K562 (cell line): ENCODE results near the gene RNASEH2A. TPM values are rescaled to one million over a fixed set of nuclear protein-coding genes. Genes with fewer than 3 reads are reported as not detected.

Source experiments
- CBFB ChIP-seq: sonication (generic); formaldehyde crosslinking; IDR thresholded peaks from 2 replicates; pipeline ENCODE4 v1.4.0; 2020; ENCODE audit warnings: mild to moderate bottlenecking, missing genetic modification reagents
- CREB1 ChIP-seq, 2 experiments: sonication (generic) in 1 of 2; formaldehyde crosslinking in 1 of 2; IDR thresholded peaks; 2 replicates each; pipeline versions ENCODE4 v1.6.1 to v1.8.0; 2012 to 2022; ENCODE audit warnings: inconsistent platforms in 1 of 2, mild to moderate bottlenecking in 1 of 2, missing genetic modification reagents in 1 of 2, moderate library complexity in 1 of 2
- DIDO1 ChIP-seq: fragments of 450-650 bp; IDR thresholded peaks from 2 replicates; pipeline ENCODE4 v1.6.1; 2016; ENCODE audit warnings: low read depth, missing biosample characterization, missing genetic modification characterization
- GTF2A2 ChIP-seq: IDR thresholded peaks from 2 replicates; pipeline ENCODE4 v1.6.1; 2016; ENCODE audit warnings: mild to moderate bottlenecking, missing genetic modification characterization, missing compliant biosample characterization
- JUND ChIP-seq, 2 experiments: IDR thresholded peaks; 2 replicates in 1 of 2; 3 replicates in 1 of 2; pipeline ENCODE4 v1.6.1; 2011; ENCODE audit warnings: borderline replicate concordance in 2 of 2, low read depth in 2 of 2, low read length in 2 of 2, improper control_type of control experiment in 1 of 2, missing biosample characterization in 1 of 2, missing genetic modification characterization in 1 of 2, missing genetic modification reagents in 1 of 2
- MCM7 ChIP-seq, 2 experiments: fragments of 450-650 bp; IDR thresholded peaks; 2 replicates each; pipeline ENCODE4 v1.6.1; 2016 to 2018
- NFRKB ChIP-seq: fragments of 450-650 bp; IDR thresholded peaks from 2 replicates; pipeline ENCODE4 v1.6.1; 2016; ENCODE audit warnings: low read depth
- PTBP1 ChIP-seq: fragments of 200-400 bp; formaldehyde crosslinking; IDR thresholded peaks from 2 replicates; pipeline ENCODE4 v1.6.1; 2017; ENCODE audit warnings: low read depth, low read length
- SAFB2 ChIP-seq: fragments of 200-400 bp; formaldehyde crosslinking; IDR thresholded peaks from 2 replicates; pipeline ENCODE4 v1.6.1; 2018; ENCODE audit warnings: borderline replicate concordance, low read length, low read depth, moderate library complexity; ENCODE audit not compliant: severe bottlenecking
- SLC30A9 ChIP-seq: fragments of 250-450 bp; sonication (Bioruptor Pico); IDR thresholded peaks from 2 replicates; pipeline ENCODE4 v1.8.0; 2022; ENCODE audit warnings: mild to moderate bottlenecking, moderate library complexity
- TOE1 ChIP-seq, 2 experiments: fragments of 450-650 bp in 1 of 2; sonication (generic) in 1 of 2; formaldehyde crosslinking in 1 of 2; IDR thresholded peaks; 2 replicates each; pipeline versions ENCODE4 v1.7.1 to v1.8.0; 2016 to 2022; ENCODE audit warnings: borderline replicate concordance in 2 of 2, mild to moderate bottlenecking in 2 of 2, antibody characterized with exemption in 1 of 2, inconsistent platforms in 1 of 2, low read depth in 1 of 2, missing genetic modification reagents in 1 of 2, moderate library complexity in 1 of 2
- ZNF12 ChIP-seq: sonication (generic); formaldehyde crosslinking; IDR thresholded peaks from 2 replicates; pipeline ENCODE4 v1.4.0; 2020; ENCODE audit warnings: mild to moderate bottlenecking, missing genetic modification reagents
- ZNF197 ChIP-seq: fragments of 200-800 bp; sonication (Bioruptor generic); IDR thresholded peaks from 2 replicates; pipeline ENCODE4 v1.6.1; 2016; ENCODE audit warnings: low read depth, missing genetic modification characterization, missing compliant biosample characterization
- ZNF717 ChIP-seq: fragments of 250-450 bp; sonication (Bioruptor Pico); IDR thresholded peaks from 2 replicates; pipeline ENCODE4 v1.5.0; 2021
- ZNF75A ChIP-seq: fragments of 450-650 bp; formaldehyde crosslinking; IDR thresholded peaks from 2 replicates; pipeline ENCODE4 v1.4.0; 2020; ENCODE audit warnings: mild to moderate bottlenecking
- polyA plus RNA-seq, 8 experiments: library from polyadenylated mRNA; depleted of rRNA in 4 of 8; stranded (reverse) in 5 of 8; unstranded in 3 of 8; fragments of >200 nt; fragmentation: Nextera tagmentation in 2 of 8; fragmentation: Illumina TruSeq in 1 of 8; extraction: Ambion mirVana in 2 of 8; extraction: Trizol in 1 of 8; gene quantifications; 2 replicates each; pipeline versions ENCODE4 v1.2.1 to v1.2.3, GENCODE V29; 2011 to 2014; ENCODE audit warnings: inconsistent platforms in 1 of 8, missing spikeins in 1 of 8
- total RNA-seq, 7 experiments: library from RNA; depleted of rRNA in 6 of 7; stranded (reverse); fragments of >200 nt in 6 of 7; fragmentation: Illumina TruSeq in 2 of 7; extraction: Trizol in 2 of 7; gene quantifications; 2 replicates each; pipeline versions ENCODE4 v1.2.1 to v1.2.3, GENCODE V29; 2011 to 2021; ENCODE audit warnings: low replicate concordance in 1 of 7
- TF ChIP-seq, protein P1 (sequence below): fragments of 450-650 bp; IDR thresholded peaks from 2 replicates; pipeline ENCODE4 v1.6.1; 2016; ENCODE audit warnings: missing biosample characterization, missing genetic modification characterization
- TF ChIP-seq, protein P2 (sequence below): fragments of 250-450 bp; sonication (Bioruptor Pico); IDR thresholded peaks from 2 replicates; pipeline ENCODE4 v1.8.0; 2021; ENCODE audit warnings: mild to moderate bottlenecking, moderate library complexity
- TF ChIP-seq, protein P3 (sequence below): fragments of 450-650 bp; IDR thresholded peaks from 2 replicates; pipeline ENCODE4 v1.6.1; 2016; ENCODE audit warnings: mild to moderate bottlenecking
- TF ChIP-seq, protein P4 (sequence below): sonication (generic); formaldehyde crosslinking; IDR thresholded peaks from 2 replicates; pipeline ENCODE4 v1.9.0; 2022; ENCODE audit warnings: mild to moderate bottlenecking, missing genetic modification reagents

Gene RNASEH2A
- total and polyA plus RNA-seq, 9 of the 15 experiments (the other 6 are each of a cell fraction or from before 2014, with no cell fraction given): 22.3 to 78.0 (median 61.7) TPM

DNA sequence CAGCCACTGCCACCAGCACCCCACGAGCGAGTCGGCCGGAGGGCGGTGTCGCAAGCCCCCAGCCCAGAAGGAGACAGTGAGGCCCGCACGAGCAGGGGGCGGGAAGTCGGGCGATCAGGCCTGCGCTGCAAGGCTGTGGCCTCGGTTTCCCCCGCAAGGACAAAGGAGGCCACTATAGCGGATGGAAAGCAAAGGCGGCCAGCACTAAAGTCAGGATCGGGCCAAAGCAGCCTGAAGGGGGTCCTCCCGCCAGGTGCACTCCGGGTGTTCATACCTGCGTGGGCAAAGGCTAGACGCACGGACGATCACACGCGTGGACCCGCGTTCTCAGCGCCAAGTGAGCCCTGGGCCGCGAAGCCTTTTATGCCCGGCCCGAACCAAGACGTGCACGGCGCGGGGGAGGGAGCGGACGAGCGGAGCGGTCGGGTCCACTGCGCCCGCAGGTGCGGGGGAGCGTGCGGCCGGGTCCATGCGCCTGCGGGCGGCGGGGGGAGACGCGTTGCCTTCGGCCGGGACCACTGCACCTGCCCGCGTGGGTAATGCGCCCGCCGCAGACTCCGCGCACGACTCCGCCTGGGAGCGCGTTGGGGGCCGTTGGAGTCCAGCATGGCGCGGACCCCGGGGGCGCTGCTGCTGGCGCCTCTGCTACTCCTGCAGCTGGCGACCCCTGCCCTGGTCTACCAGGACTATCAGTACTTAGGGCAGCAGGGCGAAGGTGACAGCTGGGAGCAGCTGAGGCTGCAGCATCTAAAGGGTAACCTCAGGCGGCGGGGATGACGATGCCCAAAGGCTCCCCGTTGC, 4.7 kb upstream of the RNASEH2A start, which contains the start of the genes PRDX2 and THSD8 (continued):
- TF ChIP-seq, protein P1, sequence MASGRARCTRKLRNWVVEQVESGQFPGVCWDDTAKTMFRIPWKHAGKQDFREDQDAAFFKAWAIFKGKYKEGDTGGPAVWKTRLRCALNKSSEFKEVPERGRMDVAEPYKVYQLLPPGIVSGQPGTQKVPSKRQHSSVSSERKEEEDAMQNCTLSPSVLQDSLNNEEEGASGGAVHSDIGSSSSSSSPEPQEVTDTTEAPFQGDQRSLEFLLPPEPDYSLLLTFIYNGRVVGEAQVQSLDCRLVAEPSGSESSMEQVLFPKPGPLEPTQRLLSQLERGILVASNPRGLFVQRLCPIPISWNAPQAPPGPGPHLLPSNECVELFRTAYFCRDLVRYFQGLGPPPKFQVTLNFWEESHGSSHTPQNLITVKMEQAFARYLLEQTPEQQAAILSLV (tag): no peak
- TF ChIP-seq NFRKB (no peak; the same call in 1 of the 2 replicates), SAFB2 (no peak), ZNF717 (CRISPR knock-in tag) (no peak), SLC30A9 (CRISPR knock-in tag) (no peak), ZNF197 (CRISPR knock-in tag) (no peak), CREB1 (IDR thresholded peaks at IDR 0.05) (peak; percentile 66), CREB1 (CRISPR knock-in tag; IDR thresholded peaks at IDR 0.05) (peak; percentile 88), DIDO1 (tag) (no peak), MCM7 (IDR thresholded peaks at IDR 0.05) (no peak), PTBP1 (no peak), CBFB (CRISPR knock-in tag) (peak; percentile 42), ZNF12 (CRISPR knock-in tag) (no peak; the same call in 1 of the 2 replicates), ZNF75A (no peak), GTF2A2 (tag) (peak; percentile 79), JUND (IDR thresholded peaks at IDR 0.05; ENCODE audit: borderline replicate concordance, low read depth, low read length) (peak; percentile 99), JUND (tag; IDR thresholded peaks at IDR 0.05; ENCODE audit: borderline replicate concordance, low read depth, low read length) (no peak), TOE1 (IDR thresholded peaks at IDR 0.05; ENCODE audit: borderline replicate concordance) (peak; percentile 90), TOE1 (CRISPR knock-in tag; IDR thresholded peaks at IDR 0.05; ENCODE audit: borderline replicate concordance, low read depth) (no peak; the same call in 1 of the 2 replicates)
- TF ChIP-seq, protein P2, sequence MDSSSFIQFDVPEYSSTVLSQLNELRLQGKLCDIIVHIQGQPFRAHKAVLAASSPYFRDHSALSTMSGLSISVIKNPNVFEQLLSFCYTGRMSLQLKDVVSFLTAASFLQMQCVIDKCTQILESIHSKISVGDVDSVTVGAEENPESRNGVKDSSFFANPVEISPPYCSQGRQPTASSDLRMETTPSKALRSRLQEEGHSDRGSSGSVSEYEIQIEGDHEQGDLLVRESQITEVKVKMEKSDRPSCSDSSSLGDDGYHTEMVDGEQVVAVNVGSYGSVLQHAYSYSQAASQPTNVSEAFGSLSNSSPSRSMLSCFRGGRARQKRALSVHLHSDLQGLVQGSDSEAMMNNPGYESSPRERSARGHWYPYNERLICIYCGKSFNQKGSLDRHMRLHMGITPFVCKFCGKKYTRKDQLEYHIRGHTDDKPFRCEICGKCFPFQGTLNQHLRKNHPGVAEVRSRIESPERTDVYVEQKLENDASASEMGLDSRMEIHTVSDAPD: no peak
- TF ChIP-seq, protein P3, sequence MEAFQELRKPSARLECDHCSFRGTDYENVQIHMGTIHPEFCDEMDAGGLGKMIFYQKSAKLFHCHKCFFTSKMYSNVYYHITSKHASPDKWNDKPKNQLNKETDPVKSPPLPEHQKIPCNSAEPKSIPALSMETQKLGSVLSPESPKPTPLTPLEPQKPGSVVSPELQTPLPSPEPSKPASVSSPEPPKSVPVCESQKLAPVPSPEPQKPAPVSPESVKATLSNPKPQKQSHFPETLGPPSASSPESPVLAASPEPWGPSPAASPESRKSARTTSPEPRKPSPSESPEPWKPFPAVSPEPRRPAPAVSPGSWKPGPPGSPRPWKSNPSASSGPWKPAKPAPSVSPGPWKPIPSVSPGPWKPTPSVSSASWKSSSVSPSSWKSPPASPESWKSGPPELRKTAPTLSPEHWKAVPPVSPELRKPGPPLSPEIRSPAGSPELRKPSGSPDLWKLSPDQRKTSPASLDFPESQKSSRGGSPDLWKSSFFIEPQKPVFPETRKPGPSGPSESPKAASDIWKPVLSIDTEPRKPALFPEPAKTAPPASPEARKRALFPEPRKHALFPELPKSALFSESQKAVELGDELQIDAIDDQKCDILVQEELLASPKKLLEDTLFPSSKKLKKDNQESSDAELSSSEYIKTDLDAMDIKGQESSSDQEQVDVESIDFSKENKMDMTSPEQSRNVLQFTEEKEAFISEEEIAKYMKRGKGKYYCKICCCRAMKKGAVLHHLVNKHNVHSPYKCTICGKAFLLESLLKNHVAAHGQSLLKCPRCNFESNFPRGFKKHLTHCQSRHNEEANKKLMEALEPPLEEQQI: no peak
- TF ChIP-seq, protein P4, sequence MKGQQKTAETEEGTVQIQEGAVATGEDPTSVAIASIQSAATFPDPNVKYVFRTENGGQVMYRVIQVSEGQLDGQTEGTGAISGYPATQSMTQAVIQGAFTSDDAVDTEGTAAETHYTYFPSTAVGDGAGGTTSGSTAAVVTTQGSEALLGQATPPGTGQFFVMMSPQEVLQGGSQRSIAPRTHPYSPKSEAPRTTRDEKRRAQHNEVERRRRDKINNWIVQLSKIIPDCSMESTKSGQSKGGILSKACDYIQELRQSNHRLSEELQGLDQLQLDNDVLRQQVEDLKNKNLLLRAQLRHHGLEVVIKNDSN (CRISPR knock-in tag): no peak
